HEK293 (cell line): ENCODE measurements around the gene PDLIM1.

ENCODE experiments used
- CTCF ChIA-PET: fragments of 350-600 bp; formaldehyde crosslinking; extraction: SDS; loops from one replicate; lab custom pipeline; 2021; ENCODE audit warnings: antibody characterized with exemption; lab: Yijun Ruan, JAX
- POLR2A ChIA-PET: fragments of 300-600 bp; formaldehyde crosslinking; extraction: SDS; loops from one replicate; lab custom pipeline; 2020; ENCODE audit warnings: antibody characterized with exemption, inconsistent platforms; lab: Yijun Ruan, JAX
- H3K27ac ChIP-seq: fragments of 200-500 bp; sonication (Bioruptor generic); 2 replicates; pipeline ENCODE4 v1.5.1; 2014; ENCODE audit warnings: low read depth, low read length, control low read depth, inconsistent platforms; ENCODE audit errors: extremely low read depth
- H3K36me3 ChIP-seq, 2 experiments: fragments of 200-500 bp in 1 of 2; sonication (Bioruptor generic) in 1 of 2; 1 replicate in 1 of 2; 2 replicates in 1 of 2; pipeline ENCODE4 v1.5.1; 2014 to 2017; ENCODE audit warnings: inconsistent platforms in 2 of 2, low read length in 2 of 2; ENCODE audit not compliant: control insufficient read depth in 2 of 2, insufficient read depth in 1 of 2
- H3K4me1 ChIP-seq: fragments of 200-500 bp; sonication (Bioruptor generic); 2 replicates; pipeline ENCODE4 v1.5.1; 2014; ENCODE audit warnings: mild to moderate bottlenecking, low read length, inconsistent platforms; ENCODE audit not compliant: control insufficient read depth, insufficient read depth
- H3K4me3 ChIP-seq: 2 replicates; pipeline ENCODE4 v1.5.1; 2011; ENCODE audit warnings: low read depth, mild to moderate bottlenecking, control low read depth, low read length, moderate library complexity
- H3K9me3 ChIP-seq: fragments of 200-500 bp; sonication (Bioruptor generic); 2 replicates; pipeline ENCODE4 v1.5.1; 2014; ENCODE audit warnings: low read depth, low read length, inconsistent platforms; ENCODE audit not compliant: control insufficient read depth, insufficient read depth
- CTCF ChIP-seq: fragments of 450-650 bp; formaldehyde crosslinking; IDR thresholded peaks from 2 replicates; pipeline ENCODE4 v1.5.1; 2016; ENCODE audit warnings: missing biosample characterization, missing genetic modification characterization
- GLIS1 ChIP-seq: fragments of 450-650 bp; formaldehyde crosslinking; IDR thresholded peaks from 2 replicates; pipeline ENCODE4 v1.5.1; 2016; ENCODE audit warnings: missing biosample characterization, missing genetic modification characterization
- HOXC10 ChIP-seq: sonication (generic); formaldehyde crosslinking; IDR thresholded peaks from 2 replicates; pipeline ENCODE4 v1.8.1; 2023; ENCODE audit warnings: mild to moderate bottlenecking, missing genetic modification reagents
- PRDM1 ChIP-seq: fragments of 450-650 bp; formaldehyde crosslinking; IDR thresholded peaks from 2 replicates; pipeline ENCODE4; 2016; ENCODE audit warnings: missing biosample characterization, missing genetic modification characterization
- SCRT2 ChIP-seq: fragments of 450-650 bp; formaldehyde crosslinking; IDR thresholded peaks from 2 replicates; pipeline ENCODE4 v1.5.1; 2016; ENCODE audit warnings: missing biosample characterization, missing genetic modification characterization
- SP7 ChIP-seq: fragments of 450-650 bp; formaldehyde crosslinking; IDR thresholded peaks from 2 replicates; pipeline ENCODE4 v1.5.1; 2016; ENCODE audit warnings: missing biosample characterization, missing genetic modification characterization
- ZNF114 ChIP-seq: fragments of 450-650 bp; formaldehyde crosslinking; IDR thresholded peaks from 2 replicates; pipeline ENCODE4 v1.5.0; 2017; ENCODE audit warnings: missing biosample characterization, missing genetic modification characterization
- ZNF18 ChIP-seq: fragments of 450-650 bp; formaldehyde crosslinking; IDR thresholded peaks from 2 replicates; pipeline ENCODE4 v1.5.1; 2016; ENCODE audit warnings: missing biosample characterization, missing genetic modification characterization
- ZNF202 ChIP-seq: fragments of 450-650 bp; formaldehyde crosslinking; IDR thresholded peaks from 2 replicates; pipeline ENCODE4 v1.5.1; 2016; ENCODE audit warnings: missing biosample characterization, missing genetic modification characterization, borderline replicate concordance
- ZNF248 ChIP-seq: fragments of 450-650 bp; formaldehyde crosslinking; IDR thresholded peaks from 2 replicates; pipeline ENCODE4 v1.5.1; 2017; ENCODE audit warnings: missing biosample characterization, missing genetic modification characterization
- ZNF341 ChIP-seq: fragments of 450-650 bp; formaldehyde crosslinking; IDR thresholded peaks from 2 replicates; pipeline ENCODE4; 2016; ENCODE audit warnings: low read depth, missing biosample characterization, missing genetic modification characterization
- ZNF350 ChIP-seq: fragments of 450-650 bp; formaldehyde crosslinking; IDR thresholded peaks from 2 replicates; pipeline ENCODE4 v1.5.0; 2017; ENCODE audit warnings: missing biosample characterization, mild to moderate bottlenecking, missing genetic modification characterization
- ZNF391 ChIP-seq: fragments of 450-650 bp; formaldehyde crosslinking; IDR thresholded peaks from 2 replicates; pipeline ENCODE4 v1.5.1; 2016; ENCODE audit warnings: low read depth, missing biosample characterization, missing genetic modification characterization, borderline replicate concordance
- ZNF423 ChIP-seq: fragments of 450-650 bp; formaldehyde crosslinking; IDR thresholded peaks from 2 replicates; pipeline ENCODE4 v1.5.1; 2016; ENCODE audit warnings: missing biosample characterization, missing genetic modification characterization
- ZNF449 ChIP-seq: fragments of 450-650 bp; formaldehyde crosslinking; IDR thresholded peaks from 2 replicates; pipeline ENCODE4 v1.5.1; 2017; ENCODE audit warnings: missing biosample characterization, mild to moderate bottlenecking, missing genetic modification characterization, moderate library complexity
- ZNF513 ChIP-seq: fragments of 450-650 bp; IDR thresholded peaks from 2 replicates; pipeline ENCODE4 v1.5.1; 2018; ENCODE audit warnings: missing biosample characterization, missing genetic modification characterization
- ZNF561 ChIP-seq: fragments of 450-650 bp; IDR thresholded peaks from 2 replicates; pipeline ENCODE4 v1.5.1; 2018; ENCODE audit warnings: missing biosample characterization, missing genetic modification characterization, borderline replicate concordance
- ZNF600 ChIP-seq: fragments of 450-650 bp; formaldehyde crosslinking; IDR thresholded peaks from 2 replicates; pipeline ENCODE4 v1.5.1; 2016; ENCODE audit warnings: missing biosample characterization, missing genetic modification characterization
- ZNF654 ChIP-seq: fragments of 450-650 bp; formaldehyde crosslinking; IDR thresholded peaks from 2 replicates; pipeline ENCODE4 v1.5.1; 2016; ENCODE audit warnings: low read depth, missing biosample characterization, missing genetic modification characterization
- ZNF747 ChIP-seq: fragments of 450-650 bp; formaldehyde crosslinking; IDR thresholded peaks from 2 replicates; pipeline ENCODE4 v1.5.1; 2016; ENCODE audit warnings: missing biosample characterization, missing genetic modification characterization
- ZNF791 ChIP-seq: fragments of 450-650 bp; formaldehyde crosslinking; IDR thresholded peaks from 2 replicates; pipeline ENCODE4 v1.5.1; 2016; ENCODE audit warnings: missing biosample characterization, missing genetic modification characterization

PDLIM1 gene

GRCh38 chr10:95245425-95246055 is 45.3 kb downstream of the PDLIM1 start (continued):
- TF ChIP-seq ZNF561 (no peak), SP7 (tag by site-specific recombination) (no peak), ZNF341 (tag by site-specific recombination) (no peak), ZNF350 (no peak), ZNF747 (tag by site-specific recombination) (no peak), ZNF423 (tag by site-specific recombination) (no peak)

GRCh38 chr10:95244152-95244551 is 46.7 kb downstream of the PDLIM1 start:
- no peaks in the 10 kb centered on the region for H3K4me1 ChIP-seq
- no peaks in the 10 kb centered on the region for H3K9me3 ChIP-seq
- POLR2A ChIA-PET, result interaction anchor here (0.6 kb wide), 1 partner anchor 45 kb away, joined by 3 read pairs; no protein-coding TSS in a partner anchor
- peaks cover 16 to 69% of the 10 kb centered on the region in 2 experiments; a peak in 2 of 3 replicates for H3K36me3 ChIP-seq
- no peak overlapping the region for H3K4me3 ChIP-seq
- TF ChIP-seq ZNF513 (tag by site-specific recombination) (no peak), ZNF600 (tag by site-specific recombination) (0 out of 2 replicates have a peak, but pooled peaks have one; percentile 18), HOXC10 (CRISPR knock-in tag) (no peak)
- TF ChIP-seq, all 188 proteins: peak for 1
- H3K27ac ChIP-seq, result no peak overlapping the region
- CTCF ChIA-PET, result interaction anchor here (1.0 to 6.1 kb wide), 19 partner anchors 11 to 615 kb away, joined by 3 to 271 read pairs (median 9); no protein-coding TSS in a partner anchor

- Histone ChIP-seq H3K4me1 (no peaks in the 10 kb centered on the region), H3K9me3 (no peaks in the 10 kb centered on the region), H3K36me3 (peaks cover 20 to 70% of the 10 kb centered on the region in 2 experiments; a peak in 2 of 3 replicates), H3K27ac (no peak overlapping the region), H3K4me3 (no peak overlapping the region)
- CTCF ChIA-PET, result interaction anchor here (0.6 to 6.1 kb wide), 45 partner anchors 8 to 615 kb away, joined by 3 to 271 read pairs (median 4); no protein-coding TSS in a partner anchor
- POLR2A ChIA-PET, result interaction anchor here (0.9 kb wide), 1 partner anchor 65 kb away, joined by 3 read pairs; no protein-coding TSS in a partner anchor
- TF ChIP-seq GLIS1 (tag by site-specific recombination), result no peak
- TF ChIP-seq PRDM1 (tag by site-specific recombination), result 0 out of 2 replicates have a peak, but pooled peaks have one; percentile 32
These were observed 47.5 kb downstream of the PDLIM1 start for GRCh38 chr10:95243318-95243617.

- Histone ChIP-seq H3K4me1 (no peaks in the 10 kb centered on the region), H3K4me3 (no peak overlapping the region), H3K9me3 (no peaks in the 10 kb centered on the region), H3K36me3 (peaks cover 21 to 75% of the 10 kb centered on the region in 2 experiments; a peak in 2 of 3 replicates), H3K27ac (no peak overlapping the region)
- CTCF ChIA-PET, result interaction anchor here (0.6 to 6.1 kb wide), 45 partner anchors 9 to 614 kb away, joined by 3 to 271 read pairs (median 4); no protein-coding TSS in a partner anchor
- POLR2A ChIA-PET, result interaction anchor here (0.9 kb wide), 1 partner anchor 66 kb away, joined by 3 read pairs; no protein-coding TSS in a partner anchor
- TF ChIP-seq ZNF202 (tag by site-specific recombination) (no peak), ZNF18 (tag by site-specific recombination) (no peak), CTCF (tag by site-specific recombination) (peak; percentile 51; the same call in 1 of the 2 replicates), ZNF654 (tag by site-specific recombination) (peak; percentile 58), ZNF391 (tag by site-specific recombination) (no peak), ZNF449 (tag by site-specific recombination) (peak; percentile 31; the same call in 1 of the 2 replicates), ZNF114 (tag by site-specific recombination) (no peak), ZNF791 (no peak), SCRT2 (tag by site-specific recombination) (peak; percentile 59; the same call in 1 of the 2 replicates), ZNF248 (tag by site-specific recombination) (no peak)
These were observed 48.1 kb downstream of the PDLIM1 start for GRCh38 chr10:95242581-95243317.
